Adrenal gland (tissue), 12 donors: ENCODE data around the gene FGF22. TPM values are rescaled to one million over a fixed set of nuclear protein-coding genes. Genes with fewer than 3 reads are reported as not detected.
"Not testable (repeated sequence)": the region's sequence is repeated elsewhere in the genome, so short reads cannot be mapped to it uniquely, and the experiment has no call there.

ENCODE experiments used
- DNase-seq, 7 donors: peaks; one replicate each; pipeline ENCODE4 v3.0.0-alpha.2; 2019 to 2020
- H3K27ac ChIP-seq, 5 donors: fragments of 200-600 bp; sonication (generic) in 4 of 5; 1 replicate in 3 of 5; 2 replicates in 2 of 5; pipeline versions ENCODE4 v1.5.1 to v1.8.0; 2016 to 2020; ENCODE audit warnings: mild to moderate bottlenecking in 1 of 5
- H3K27me3 ChIP-seq: fragments of 200-600 bp; 2 replicates; pipeline ENCODE4 v1.8.0; 2021
- H3K36me3 ChIP-seq, 2 donors: fragments of 200-600 bp; replicated peaks in 1 of 2; 1 replicate in 1 of 2; 2 replicates in 1 of 2; pipeline versions ENCODE4 v1.5.1 to v1.8.0; 2018 to 2022
- H3K4me1 ChIP-seq, 2 donors: fragments of 200-600 bp; replicated peaks in 1 of 2; 1 replicate in 1 of 2; 2 replicates in 1 of 2; pipeline versions ENCODE4 v1.5.1 to v1.8.0; 2018 to 2021
- H3K4me3 ChIP-seq, 4 donors: fragments of 200-600 bp; sonication (generic) in 3 of 4; one replicate each; pipeline ENCODE4 v1.5.1; 2016 to 2018
- H3K9me3 ChIP-seq, 3 donors: fragments of 200-600 bp; sonication (generic) in 1 of 3; replicated peaks in 1 of 3; 1 replicate in 2 of 3; 2 replicates in 1 of 3; pipeline versions ENCODE4 v1.5.1 to v1.8.0; 2016 to 2021
- POLR2A ChIP-seq, 2 donors: fragments of 450-650 bp; IDR thresholded peaks; one replicate each; pipeline ENCODE4 v1.6.1; 2017; ENCODE audit warnings: antibody characterized with exemption in 2 of 2, mild to moderate bottlenecking in 2 of 2, moderate library complexity in 1 of 2
- WGBS, 4 donors: extraction: QIAGEN DNeasy Blood & Tissue Kit in 2 of 4; methylation state at CpG; one replicate each; pipeline versions ENCODE4 v1.1.5 to v1.1.7; 2013 to 2017; 5-methylcytosine and 5-hydroxymethylcytosine counted together
- intact Hi-C, 2 donors: fragments of 100-400 bp; cut with DNase I; formaldehyde crosslinking; loops; one replicate each; pipeline versions ENCODE4 v1.14.1 to v1.15.0; 2022 to 2023
- polyA plus RNA-seq, 3 donors: library from polyadenylated mRNA; stranded (reverse); fragments of 200-250 nt in 2 of 3; fragments of 350-450 nt in 1 of 3; fragmentation: Illumina TruSeq in 1 of 3; extraction: RNeasy Lipid Tissue Mini Kit (QIAGEN cat#74804) in 1 of 3; gene quantifications; one replicate each; pipeline ENCODE4 v1.2.3, GENCODE V29; 2013 to 2014
- total RNA-seq, 9 donors: library from RNA; depleted of rRNA in 4 of 9; stranded (reverse); fragments of >200 nt in 4 of 9; fragments of 120-200 nt in 1 of 9; fragmentation: NEBNext Ultra II Directional in 1 of 9; extraction: Animal tissue kit (Norgen Biotek cat#: 25700) in 1 of 9; gene quantifications; one replicate each; pipeline versions ENCODE4 v1.1.0 to v1.2.4, GENCODE V29; 2013 to 2023
- TF ChIP-seq, protein P1 (sequence below), 6 experiments: fragments of 450-650 bp in 4 of 6; fragments of 200-600 bp in 2 of 6; sonication (generic) in 1 of 6; IDR thresholded peaks; 1 replicate in 5 of 6; 2 replicates in 1 of 6; pipeline versions ENCODE4 v1.5.1 to v1.8.0; 2016 to 2021; ENCODE audit warnings: antibody characterized with exemption in 6 of 6, mild to moderate bottlenecking in 2 of 6, moderate library complexity in 1 of 6
- donor health status: healthy with polysubstance abuse.
- donor health status: Bipolar disorder and iron deficiency.
- donor health status: DM: yes; HTN: yes; CAD: no.
- donor health status: DM: no; HTN: no; CAD: no.
- donor health status: DM: no; HTN: no; CAD: no.
- donor health status: DM: yes; HTN: yes; CAD: no.

The FGF22 gene
- total and polyA plus RNA-seq, 12 donors, result 0.14 to 1.2 (median 0.31) TPM; not detected in 6

DNA sequence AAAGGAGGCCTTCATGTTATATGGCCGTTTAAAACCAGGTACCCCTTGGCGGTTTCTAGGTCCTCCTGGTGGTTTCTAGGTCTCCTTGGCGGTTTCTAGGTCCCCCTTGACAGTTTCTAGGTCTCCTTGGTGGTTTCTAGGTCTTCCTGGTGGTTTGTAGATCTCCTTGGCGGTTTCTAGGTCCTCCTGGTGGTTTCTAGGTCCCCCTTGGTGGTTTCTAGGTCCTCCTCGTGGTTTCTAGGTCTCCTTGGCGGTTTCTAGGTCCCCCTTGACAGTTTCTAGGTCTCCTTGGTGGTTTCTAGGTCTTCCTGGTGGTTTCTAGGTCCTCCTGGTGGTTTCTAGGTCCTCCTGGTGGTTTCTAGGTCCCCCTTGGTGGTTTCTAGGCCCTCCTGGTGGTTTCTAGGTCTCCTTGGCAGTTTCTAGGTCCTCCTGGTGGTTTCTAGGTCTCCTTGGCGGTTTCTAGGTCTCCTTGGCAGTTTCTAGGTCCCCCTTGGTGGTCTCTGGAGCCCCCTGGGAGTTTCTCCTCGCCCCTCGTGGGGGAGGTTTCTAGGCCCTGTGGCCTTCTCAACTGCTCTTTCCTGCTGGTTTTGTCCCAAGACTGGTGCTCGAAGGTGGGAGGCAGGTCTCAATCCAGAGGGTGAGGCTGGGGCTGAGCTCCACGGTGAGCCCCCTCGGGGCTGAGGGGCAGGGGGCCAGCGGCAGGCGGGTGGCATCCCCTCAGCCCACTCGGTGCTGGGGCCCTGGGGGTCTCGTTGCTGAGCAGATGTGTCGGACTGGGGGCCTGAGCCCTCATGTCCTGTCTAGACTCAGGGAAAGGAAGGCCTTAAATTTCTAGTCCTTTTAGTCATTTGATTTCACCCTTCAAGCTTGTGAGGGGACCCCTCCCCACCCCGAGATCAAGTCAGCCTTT, 42.0 kb upstream of the FGF22 start:
- Histone ChIP-seq H3K4me3 (no peak overlapping the region), H3K27ac (no peak overlapping the region), H3K36me3 (no peaks in the 10 kb centered on the region), H3K27me3 (no peaks in the 10 kb centered on the region), H3K9me3 (no peaks in the 10 kb centered on the region), H3K4me1 (no peaks in the 10 kb centered on the region)
- no peak for DNase-seq
- WGBS, 4 donors, result 71 to 83% (median 78%) methylated on average over 13 to 18 of the region's 18 CpGs
- TF ChIP-seq POLR2A (IDR thresholded peaks at IDR 0.05), result no peak
- TF ChIP-seq, protein P1, sequence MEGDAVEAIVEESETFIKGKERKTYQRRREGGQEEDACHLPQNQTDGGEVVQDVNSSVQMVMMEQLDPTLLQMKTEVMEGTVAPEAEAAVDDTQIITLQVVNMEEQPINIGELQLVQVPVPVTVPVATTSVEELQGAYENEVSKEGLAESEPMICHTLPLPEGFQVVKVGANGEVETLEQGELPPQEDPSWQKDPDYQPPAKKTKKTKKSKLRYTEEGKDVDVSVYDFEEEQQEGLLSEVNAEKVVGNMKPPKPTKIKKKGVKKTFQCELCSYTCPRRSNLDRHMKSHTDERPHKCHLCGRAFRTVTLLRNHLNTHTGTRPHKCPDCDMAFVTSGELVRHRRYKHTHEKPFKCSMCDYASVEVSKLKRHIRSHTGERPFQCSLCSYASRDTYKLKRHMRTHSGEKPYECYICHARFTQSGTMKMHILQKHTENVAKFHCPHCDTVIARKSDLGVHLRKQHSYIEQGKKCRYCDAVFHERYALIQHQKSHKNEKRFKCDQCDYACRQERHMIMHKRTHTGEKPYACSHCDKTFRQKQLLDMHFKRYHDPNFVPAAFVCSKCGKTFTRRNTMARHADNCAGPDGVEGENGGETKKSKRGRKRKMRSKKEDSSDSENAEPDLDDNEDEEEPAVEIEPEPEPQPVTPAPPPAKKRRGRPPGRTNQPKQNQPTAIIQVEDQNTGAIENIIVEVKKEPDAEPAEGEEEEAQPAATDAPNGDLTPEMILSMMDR (IDR thresholded peaks at IDR 0.05), result no peak
- intact Hi-C loops, result loop anchor here in 1 of 2 donors (10.0 kb wide), 1 partner anchor 137 kb away; no protein-coding TSS in a partner anchor

DNA sequence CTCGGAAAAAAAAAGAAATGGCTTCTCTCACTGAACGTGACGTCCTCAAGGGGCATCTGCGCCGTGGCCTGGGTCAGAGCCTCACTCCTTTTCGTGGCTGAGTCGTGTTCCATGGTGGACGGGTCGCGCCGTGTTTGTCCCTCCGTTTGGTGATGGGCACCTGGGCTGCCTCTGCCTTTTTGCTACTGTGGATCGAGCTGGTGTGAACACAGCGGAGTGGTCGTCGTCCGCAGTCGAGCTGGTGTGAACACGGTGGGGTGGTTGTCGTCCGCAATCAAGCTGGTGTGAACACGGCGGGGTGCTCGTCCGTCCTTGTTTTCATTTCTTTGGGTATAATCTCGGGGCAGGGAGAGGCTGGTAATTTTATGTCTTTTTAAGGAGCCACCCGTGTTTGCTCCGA, 38.4 kb upstream of the FGF22 start:
- Histone ChIP-seq H3K27ac (no peak overlapping the region), H3K36me3 (no peaks in the 10 kb centered on the region)
- 88 to 96% (median 92%) methylated on average over 26 to 28 of the region's 28 CpGs for WGBS, 4 donors

DNA sequence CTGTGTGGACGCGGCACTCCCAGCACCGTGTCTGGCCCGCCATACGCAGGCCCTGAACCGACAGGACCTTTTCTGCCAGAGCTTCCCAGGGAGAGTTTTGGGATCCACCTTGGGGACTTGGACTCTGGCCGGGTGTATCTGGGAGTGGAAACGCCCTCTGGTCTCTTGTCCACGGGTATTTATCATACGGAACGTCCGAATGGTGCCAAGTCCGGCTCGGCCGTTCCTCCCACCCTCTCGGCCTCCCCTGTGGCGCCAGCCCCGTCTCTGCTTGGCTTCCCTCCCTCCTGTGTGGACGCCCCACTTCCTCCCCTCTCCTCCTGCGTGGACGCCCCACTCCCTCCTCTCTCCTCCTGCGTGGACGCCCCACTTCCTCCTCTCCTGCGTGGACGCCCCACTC, 37.9 kb upstream of the FGF22 start:
- no peak overlapping the region for H3K4me3 ChIP-seq
- H3K4me1 ChIP-seq, result no peaks in the 10 kb centered on the region
- TF ChIP-seq, protein P1 (IDR thresholded peaks at IDR 0.05), result no peak
- no peak for TF ChIP-seq POLR2A (IDR thresholded peaks at IDR 0.05)
- H3K27me3 ChIP-seq, result no peaks in the 10 kb centered on the region
- H3K27ac ChIP-seq, result no peak overlapping the region
- DNase-seq, result no peak
- no peaks in the 10 kb centered on the region for H3K36me3 ChIP-seq
- 87 to 92% (median 89%) methylated on average over 21 to 25 of the region's 25 CpGs for WGBS, 4 donors
- intact Hi-C loops, result no loop called here
- H3K9me3 ChIP-seq, result no peaks in the 10 kb centered on the region

More for the DNA sequence above, 38.4 kb upstream of the FGF22 start:
- intact Hi-C loops, result no loop called here
- TF ChIP-seq, protein P1 (IDR thresholded peaks at IDR 0.05), result no peak
- no peak for TF ChIP-seq POLR2A (IDR thresholded peaks at IDR 0.05)
- no peak overlapping the region for H3K4me3 ChIP-seq
- no peaks in the 10 kb centered on the region for H3K4me1 ChIP-seq
- no peak for DNase-seq
- no peaks in the 10 kb centered on the region for H3K9me3 ChIP-seq
- no peaks in the 10 kb centered on the region for H3K27me3 ChIP-seq

DNA sequence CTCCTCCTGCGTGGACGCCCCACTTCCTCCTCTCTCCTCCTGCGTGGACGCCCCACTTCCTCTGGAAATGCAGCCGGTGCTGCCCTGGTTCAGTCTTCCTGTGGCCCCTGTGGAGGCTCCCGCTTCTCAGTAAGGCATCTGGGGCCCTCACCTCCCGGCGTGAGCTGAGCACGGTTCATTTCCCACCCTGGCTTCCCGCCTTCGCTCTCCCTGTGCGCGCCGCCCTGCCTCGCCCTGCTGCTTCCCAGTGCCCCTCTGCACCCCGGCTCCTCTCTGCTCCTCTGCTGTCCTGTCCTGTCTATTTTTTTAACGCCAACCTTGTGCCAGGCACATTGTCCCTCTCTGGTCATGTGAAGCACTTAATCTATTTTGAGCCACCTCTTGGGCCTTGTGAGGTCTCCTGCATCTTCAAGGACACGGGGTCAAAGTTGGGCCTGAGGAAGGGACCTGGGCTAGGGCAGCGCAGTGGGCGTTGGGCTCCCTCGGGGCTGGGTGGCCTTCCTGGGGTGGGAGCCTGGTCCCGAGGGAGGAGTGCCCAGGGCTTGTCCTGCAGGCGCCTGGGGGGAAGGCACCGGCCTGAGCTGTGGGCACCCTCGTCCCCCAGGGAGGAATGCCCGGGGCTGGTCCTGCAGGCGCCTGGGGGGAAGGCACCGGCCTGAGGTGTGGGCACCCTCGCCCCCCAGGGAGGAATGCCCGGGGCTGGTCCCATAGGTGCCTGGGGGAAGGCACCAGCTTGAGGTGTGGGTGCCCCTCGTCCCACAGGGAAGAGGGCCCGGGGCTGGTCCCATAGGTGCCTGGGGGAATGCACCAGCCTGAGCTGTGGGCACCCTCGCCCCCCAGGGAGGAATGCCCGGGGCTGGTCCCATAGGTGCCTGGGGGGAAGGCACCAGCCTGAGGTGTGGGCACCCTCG, 37.0 kb upstream of the FGF22 start:
- 81 to 88% (median 88%) methylated on average over 20 to 35 of the region's 35 CpGs for WGBS, 4 donors
- Histone ChIP-seq H3K27me3 (no peaks in the 10 kb centered on the region), H3K4me1 (no peaks in the 10 kb centered on the region), H3K27ac (no peak overlapping the region), H3K4me3 (no peak overlapping the region), H3K9me3 (no peaks in the 10 kb centered on the region), H3K36me3 (no peaks in the 10 kb centered on the region)
- intact Hi-C loops, result no loop called here
- DNase-seq, result no peak
- no peak for TF ChIP-seq POLR2A (IDR thresholded peaks at IDR 0.05)
- TF ChIP-seq, protein P1 (IDR thresholded peaks at IDR 0.05), result no peak

DNA sequence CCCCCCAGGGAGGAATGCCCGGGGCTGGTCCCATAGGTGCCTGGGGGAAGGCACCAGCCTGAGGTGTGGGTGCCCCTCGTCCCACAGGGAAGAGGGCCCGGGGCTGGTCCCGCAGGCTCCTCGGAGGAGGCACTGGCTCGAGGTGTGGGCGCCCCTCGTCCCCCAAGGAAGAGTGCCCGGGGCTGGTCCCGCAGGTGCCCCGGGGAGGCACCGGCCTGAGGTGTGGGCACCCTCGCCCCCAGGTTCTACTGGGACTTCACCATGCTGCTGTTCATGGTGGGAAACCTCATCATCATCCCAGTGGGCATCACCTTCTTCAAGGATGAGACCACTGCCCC, 36.4 kb upstream of the FGF22 start:
- H3K27ac ChIP-seq, intact Hi-C loops, H3K36me3 ChIP-seq, H3K9me3 ChIP-seq, H3K4me3 ChIP-seq, DNase-seq, H3K4me1 ChIP-seq, H3K27me3 ChIP-seq: not testable (repeated sequence)
- 52 to 91% (median 85%) methylated on average over 1 to 13 of the region's 13 CpGs for WGBS, 4 donors

DNA sequence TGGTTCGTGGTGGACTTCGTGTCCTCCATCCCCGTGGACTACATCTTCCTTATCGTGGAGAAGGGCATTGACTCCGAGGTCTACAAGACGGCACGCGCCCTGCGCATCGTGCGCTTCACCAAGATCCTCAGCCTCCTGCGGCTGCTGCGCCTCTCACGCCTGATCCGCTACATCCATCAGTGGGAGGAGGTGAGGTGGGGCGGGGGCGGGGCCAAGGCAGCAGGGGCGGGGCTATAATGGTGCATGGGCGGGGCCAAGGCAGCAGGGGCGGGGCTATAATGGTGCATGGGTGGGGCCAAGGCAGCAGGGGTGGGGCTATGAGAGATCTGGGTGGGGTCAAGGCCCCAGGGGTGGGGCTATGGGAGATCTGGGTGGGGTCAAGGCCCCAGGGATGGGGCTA, 35.9 kb upstream of the FGF22 start:
- intact Hi-C loops, result not testable (repeated sequence)
- WGBS, 4 donors, result 91 to 95% (median 95%) methylated on average over 12 to 20 of the region's 20 CpGs

More for the DNA sequence above, 35.9 kb upstream of the FGF22 start:
- H3K9me3 ChIP-seq, H3K4me1 ChIP-seq, DNase-seq, H3K27me3 ChIP-seq, H3K27ac ChIP-seq, H3K36me3 ChIP-seq, H3K4me3 ChIP-seq: not testable (repeated sequence)
